Testis (tissue), 3 donors: ENCODE results near the gene NRCAM. TPM values are rescaled to one million over a fixed set of nuclear protein-coding genes. Genes with fewer than 3 reads are reported as not detected.

Source experiments
- DNase-seq: peaks from one replicate; pipeline ENCODE4 v3.0.0-alpha.2; 2019
- H3K27ac ChIP-seq, 2 donors: fragments of 200-600 bp; sonication (generic); one replicate each; pipeline ENCODE4 v1.5.1; 2019
- H3K27me3 ChIP-seq: fragments of 200-600 bp; sonication (generic); one replicate; pipeline ENCODE4 v1.5.1; 2019
- H3K36me3 ChIP-seq: fragments of 200-600 bp; sonication (generic); one replicate; pipeline ENCODE4 v1.5.1; 2017; ENCODE audit warnings: low read depth; ENCODE audit errors: missing control alignments
- H3K4me1 ChIP-seq: fragments of 200-600 bp; sonication (generic); one replicate; pipeline ENCODE4 v1.5.1; 2019
- H3K4me3 ChIP-seq, 2 donors: fragments of 200-600 bp; sonication (generic); one replicate each; pipeline ENCODE4 v1.5.1; 2017 to 2019
- H3K9me3 ChIP-seq: fragments of 200-600 bp; sonication (generic); one replicate; pipeline ENCODE4 v1.5.1; 2017
- CTCF ChIP-seq, 3 experiments: fragments of 450-650 bp in 2 of 3; fragments of 200-600 bp in 1 of 3; sonication (generic) in 1 of 3; IDR thresholded peaks; one replicate each; pipeline ENCODE4 v1.5.1; 2016 to 2019; ENCODE audit warnings: antibody characterized with exemption in 3 of 3, mild to moderate bottlenecking in 2 of 3, moderate library complexity in 1 of 3
- POLR2A ChIP-seq: fragments of 450-650 bp; IDR thresholded peaks from one replicate; pipeline ENCODE4 v1.6.1; 2017; ENCODE audit warnings: antibody characterized with exemption, mild to moderate bottlenecking, moderate library complexity
- WGBS, 2 donors: methylation state at CpG; one replicate each; pipeline ENCODE4 v1.1.5; 2018; 5-methylcytosine and 5-hydroxymethylcytosine counted together
- intact Hi-C: fragments of 100-400 bp; cut with DNase I; formaldehyde crosslinking; loops from one replicate; pipeline ENCODE4 v1.15.1; 2023; ENCODE audit warnings: low total_unique reads
- polyA plus RNA-seq: library from polyadenylated mRNA; stranded (reverse); fragments of 350-450 nt; fragmentation: Illumina TruSeq; extraction: RNeasy Lipid Tissue Mini Kit (QIAGEN cat#74804); gene quantifications from one replicate; pipeline ENCODE4 v1.2.3, GENCODE V29; 2014; ENCODE audit warnings: low read depth, low replicate concordance; ENCODE audit not compliant: insufficient read depth
- total RNA-seq, 2 donors: library from RNA; depleted of rRNA; stranded (reverse); fragments of >200 nt; gene quantifications; one replicate each; pipeline ENCODE4 v1.2.3, GENCODE V29; 2016

NRCAM gene
- total and polyA plus RNA-seq, 3 donors from 2014 or later = 7.4 to 11.4 (median 7.6) TPM

GRCh38 chr7:108156897-108157605 lies 299.2 kb downstream of the NRCAM start:
- Histone ChIP-seq H3K4me1 (no peaks in the 10 kb centered on the region), H3K27ac (no peak overlapping the region), H3K9me3 (no peaks in the 10 kb centered on the region), H3K27me3 (no peaks in the 10 kb centered on the region), H3K4me3 (no peak overlapping the region), H3K36me3 (no peaks in the 10 kb centered on the region)
- intact Hi-C loops = no loop called here
- no peak for DNase-seq
- no peak for TF ChIP-seq POLR2A
- no peak for TF ChIP-seq CTCF (IDR thresholded peaks at IDR 0.05)
- WGBS, 2 donors = 87 to 89% methylated on average over 3 of the region's 3 CpGs

- no peak for DNase-seq
- Histone ChIP-seq H3K27ac (no peak overlapping the region), H3K4me3 (no peak overlapping the region), H3K9me3 (no peaks in the 10 kb centered on the region), H3K27me3 (no peaks in the 10 kb centered on the region), H3K4me1 (no peaks in the 10 kb centered on the region), H3K36me3 (no peaks in the 10 kb centered on the region)
- WGBS, 2 donors = 54 to 70% methylated on average over 3 of the region's 3 CpGs
- intact Hi-C loops = no loop called here
- TF ChIP-seq CTCF (IDR thresholded peaks at IDR 0.05) = no peak
- TF ChIP-seq POLR2A = no peak
Measured at GRCh38 chr7:108152198-108152597, 304.0 kb downstream of the NRCAM start.

GRCh38 chr7:108149908-108150307 lies 306.3 kb downstream of the NRCAM start:
- Histone ChIP-seq H3K4me1 (no peaks in the 10 kb centered on the region), H3K36me3 (no peaks in the 10 kb centered on the region), H3K27ac (no peak overlapping the region), H3K4me3 (no peak overlapping the region), H3K27me3 (no peaks in the 10 kb centered on the region), H3K9me3 (no peaks in the 10 kb centered on the region)
- intact Hi-C loops = no loop called here
- WGBS, 2 donors = 80 to 83% methylated on average over 6 of the region's 6 CpGs
- DNase-seq = no peak
- TF ChIP-seq POLR2A = no peak
- no peak for TF ChIP-seq CTCF (IDR thresholded peaks at IDR 0.05)

GRCh38 chr7:108149119-108149518 lies 307.1 kb downstream of the NRCAM start:
- WGBS, 2 donors = 84 to 91% methylated on average over 5 of the region's 5 CpGs
- Histone ChIP-seq H3K36me3 (no peaks in the 10 kb centered on the region), H3K27ac (no peak overlapping the region), H3K9me3 (no peaks in the 10 kb centered on the region), H3K4me1 (no peaks in the 10 kb centered on the region), H3K4me3 (no peak overlapping the region), H3K27me3 (no peaks in the 10 kb centered on the region)
- TF ChIP-seq POLR2A = no peak
- no peak for TF ChIP-seq CTCF (IDR thresholded peaks at IDR 0.05)
- intact Hi-C loops = no loop called here
- DNase-seq = no peak

GRCh38 chr7:108147031-108147563 lies 309.1 kb downstream of the NRCAM start:
- Histone ChIP-seq H3K9me3 (no peaks in the 10 kb centered on the region), H3K4me3 (no peak overlapping the region), H3K4me1 (no peaks in the 10 kb centered on the region), H3K27me3 (no peaks in the 10 kb centered on the region), H3K27ac (no peak overlapping the region), H3K36me3 (no peaks in the 10 kb centered on the region)
- no peak for TF ChIP-seq CTCF (IDR thresholded peaks at IDR 0.05)
- no peak for TF ChIP-seq POLR2A
- WGBS, 2 donors = 79 to 81% methylated on average over 6 of the region's 6 CpGs
- intact Hi-C loops = no loop called here
- no peak for DNase-seq
